BE2C (cell line): ENCODE data around the gene CCNI.

Experiments used
- DNase-seq: peaks from one replicate; pipeline ENCODE4 v3.0.0-alpha.2; 2020
- H3K27me3 ChIP-seq: fragments of 250-450 bp; sonication (Bioruptor Pico); 2 replicates; pipeline ENCODE4 v1.5.1; 2020; ENCODE audit warnings: mild to moderate bottlenecking
- H3K36me3 ChIP-seq: fragments of 250-450 bp; sonication (Bioruptor Pico); 2 replicates; pipeline ENCODE4 v1.5.1; 2020; ENCODE audit warnings: mild to moderate bottlenecking
- H3K4me1 ChIP-seq: fragments of 250-450 bp; sonication (Bioruptor Pico); 2 replicates; pipeline ENCODE4 v1.5.1; 2020
- H3K4me3 ChIP-seq: 2 replicates; pipeline ENCODE4 v1.5.1; 2011; ENCODE audit warnings: low read depth, low read length
- H3K9me3 ChIP-seq: fragments of 250-450 bp; sonication (Bioruptor Pico); 2 replicates; pipeline ENCODE4 v1.5.1; 2020
- CTCF ChIP-seq: IDR thresholded peaks from 2 replicates; pipeline ENCODE4 v1.5.1; 2012; ENCODE audit warnings: mild to moderate bottlenecking, low read depth, low read length

The CCNI gene

GRCh38 chr4:77047037-77047436 lies 28.8 kb downstream of the CCNI start:
- Histone ChIP-seq H3K4me3 (no peak overlapping the region), H3K9me3 (no peaks in the 10 kb centered on the region), H3K36me3 (peaks cover 29% of the 10 kb centered on the region), H3K4me1 (peaks cover 4% of the 10 kb centered on the region; the same call in 1 of the 2 replicates), H3K27me3 (no peaks in the 10 kb centered on the region)
- peak; percentile 50 for TF ChIP-seq CTCF
- DNase-seq = no peak

- Histone ChIP-seq H3K36me3 (peaks cover 25% of the 10 kb centered on the region), H3K4me1 (peaks cover 4% of the 10 kb centered on the region; the same call in 1 of the 2 replicates), H3K4me3 (no peak overlapping the region), H3K27me3 (no peaks in the 10 kb centered on the region), H3K9me3 (no peaks in the 10 kb centered on the region)
- TF ChIP-seq CTCF = peak; percentile 31
- no peak for DNase-seq
Measured at GRCh38 chr4:77045490-77045889, 30.3 kb downstream of the CCNI start.

- Histone ChIP-seq H3K4me3 (no peak overlapping the region), H3K4me1 (peaks cover 4% of the 10 kb centered on the region; the same call in 1 of the 2 replicates), H3K36me3 (peaks cover 24% of the 10 kb centered on the region), H3K27me3 (no peaks in the 10 kb centered on the region), H3K9me3 (no peaks in the 10 kb centered on the region)
- DNase-seq = no peak
- peak; percentile 60 for TF ChIP-seq CTCF
Measured at GRCh38 chr4:77044461-77045150, 31.2 kb downstream of the CCNI start.

GRCh38 chr4:77043507-77044136 lies 32.2 kb downstream of the CCNI start:
- H3K27me3 ChIP-seq = no peaks in the 10 kb centered on the region
- peaks cover 4% of the 10 kb centered on the region; the same call in 1 of the 2 replicates for H3K4me1 ChIP-seq
- TF ChIP-seq CTCF = no peak
- H3K4me3 ChIP-seq = no peak overlapping the region
- no peaks in the 10 kb centered on the region for H3K9me3 ChIP-seq
- H3K36me3 ChIP-seq = peaks cover 24% of the 10 kb centered on the region
- no peak for DNase-seq

- TF ChIP-seq CTCF = no peak
- Histone ChIP-seq H3K9me3 (no peaks in the 10 kb centered on the region; the same call in 1 of the 2 replicates), H3K27me3 (no peaks in the 10 kb centered on the region), H3K4me1 (no peaks in the 10 kb centered on the region), H3K36me3 (peaks cover 18% of the 10 kb centered on the region), H3K4me3 (no peak overlapping the region)
- DNase-seq = no peak
Measured at GRCh38 chr4:77040854-77041725, 34.7 kb downstream of the CCNI start.
